Activated CD4-positive, alpha-beta T cell treated with anti-CD3 and anti-CD28 coated beads for 4 hours (primary cell): ENCODE data around the gene ZNF765.
"Not testable (repeated sequence)": the region's sequence is repeated elsewhere in the genome, so short reads cannot be mapped to it uniquely, and the experiment has no call there.

Experiments used
- DNase-seq, 2 donors: peaks; one replicate each; pipeline ENCODE4 v3.0.0-alpha.2; 2020

The ZNF765 gene

GRCh38 chr19:53394974-53395839, at the start of gene ZNF765:
TSS of gene ZNF765 (plus strand) at chr19:53395149. CDS start at chr19:53398016, 2,867 bp downstream.
- DNase-seq: peak; percentile 96 to 98

GRCh38 chr19:53355739-53356138, 39.2 kb upstream of the ZNF765 start:
- no peak for DNase-seq

GRCh38 chr19:53357821-53358581, 36.9 kb upstream of the ZNF765 start:
- DNase-seq: no peak

GRCh38 chr19:53360056-53360455, 34.9 kb upstream of the ZNF765 start:
- not testable (repeated sequence) for DNase-seq

GRCh38 chr19:53365134-53365898, 29.6 kb upstream of the ZNF765 start, which contains the start of gene ZNF525:
TSS of gene ZNF525 (plus strand) at chr19:53365705. CDS start at chr19:53372282, 6,577 bp downstream.
- peak; percentile 95 to 98 for DNase-seq

GRCh38 chr19:53365899-53366493, 29.0 kb upstream of the ZNF765 start:
- DNase-seq: peak in 1 of 2 donors; percentile 44

GRCh38 chr19:53372196-53372595, 22.8 kb upstream of the ZNF765 start:
- DNase-seq: no peak

- DNase-seq: no peak
Observed at GRCh38 chr19:53374288-53374687, 20.7 kb upstream of the ZNF765 start.

- no peak for DNase-seq
Observed at GRCh38 chr19:53374743-53375142, 20.2 kb upstream of the ZNF765 start.

- no peak for DNase-seq
Observed at GRCh38 chr19:53381376-53381775, 13.6 kb upstream of the ZNF765 start.

GRCh38 chr19:53388168-53388567, 6.8 kb upstream of the ZNF765 start:
- DNase-seq: no peak

GRCh38 chr19:53388904-53389303, 6.0 kb upstream of the ZNF765 start:
- no peak for DNase-seq

- DNase-seq: no peak
Observed at GRCh38 chr19:53389571-53389970, 5.4 kb upstream of the ZNF765 start.

GRCh38 chr19:53389978-53390377, 5.0 kb upstream of the ZNF765 start:
- no peak for DNase-seq

GRCh38 chr19:53394522-53394973, 401 bp upstream of the ZNF765 start:
- peak in 1 of 2 donors; percentile 4 for DNase-seq

- DNase-seq: not testable (repeated sequence)
Observed at GRCh38 chr19:53395840-53396524, 1.0 kb downstream of the ZNF765 start.

- DNase-seq: no peak
Observed at GRCh38 chr19:53396525-53396868, 1.5 kb downstream of the ZNF765 start.

- DNase-seq: not testable (repeated sequence)
Observed at GRCh38 chr19:53397918-53398317, 3.0 kb downstream of the ZNF765 start.

GRCh38 chr19:53409505-53410204, 14.7 kb downstream of the ZNF765 start:
- no peak for DNase-seq

- not testable (repeated sequence) for DNase-seq
Observed at GRCh38 chr19:53420520-53421315, 25.8 kb downstream of the ZNF765 start.
